H9 (cell line): ENCODE data around the gene FLT3LG. TPM values are rescaled to one million over a fixed set of nuclear protein-coding genes. Genes with fewer than 3 reads are reported as not detected.

Experiments used
- DNase-seq: peaks from one replicate; pipeline ENCODE4 v3.0.0-alpha.2; 2017
- H2AFZ ChIP-seq: one replicate; pipeline ENCODE4 v1.6.1; 2013; ENCODE audit warnings: mild to moderate bottlenecking, low read length, control low read depth, moderate library complexity
- H2AK5ac ChIP-seq: 2 replicates; pipeline ENCODE4 v1.6.1; 2013; ENCODE audit warnings: low read length, control low read depth, mixed read lengths; ENCODE audit not compliant: insufficient read length
- H2BK120ac ChIP-seq: one replicate; pipeline ENCODE4 v1.6.1; 2013; ENCODE audit warnings: low read depth, mild to moderate bottlenecking, low read length, control low read depth, inconsistent platforms; ENCODE audit not compliant: poor library complexity, severe bottlenecking
- H2BK12ac ChIP-seq: 2 replicates; pipeline ENCODE4 v1.6.1; 2013; ENCODE audit warnings: low read length, control low read depth, mixed read lengths, low read depth; ENCODE audit not compliant: insufficient read length
- H2BK15ac ChIP-seq: 2 replicates; pipeline ENCODE4 v1.6.1; 2013; ENCODE audit warnings: low read depth, low read length, control low read depth
- H2BK20ac ChIP-seq: one replicate; pipeline ENCODE4 v1.6.1; 2013; ENCODE audit warnings: low read depth, mild to moderate bottlenecking, low read length, control low read depth, inconsistent platforms; ENCODE audit not compliant: poor library complexity, severe bottlenecking
- H2BK5ac ChIP-seq: 2 replicates; pipeline ENCODE4 v1.6.1; 2013; ENCODE audit warnings: low read length, control low read depth, mixed read lengths; ENCODE audit not compliant: insufficient read length
- H3K14ac ChIP-seq: 2 replicates; pipeline ENCODE4 v1.6.1; 2013; ENCODE audit warnings: low read length, control low read depth; ENCODE audit not compliant: insufficient read depth
- H3K18ac ChIP-seq: 2 replicates; pipeline ENCODE4 v1.6.1; 2013; ENCODE audit warnings: low read depth, mild to moderate bottlenecking, mixed read lengths, low read length, control low read depth; ENCODE audit not compliant: insufficient read length
- H3K23ac ChIP-seq: 2 replicates; pipeline ENCODE4 v1.6.1; 2013; ENCODE audit warnings: low read length, control low read depth, mixed read lengths, low read depth; ENCODE audit not compliant: insufficient read length
- H3K23me2 ChIP-seq: 2 replicates; pipeline ENCODE4 v1.6.1; 2013; ENCODE audit warnings: low read depth, mild to moderate bottlenecking, mixed read lengths, low read length, control low read depth; ENCODE audit not compliant: insufficient read length, poor library complexity, severe bottlenecking
- H3K27ac ChIP-seq: 2 replicates; pipeline ENCODE4 v1.5.1; 2013; ENCODE audit warnings: low read length, control low read depth, mixed read lengths, low read depth; ENCODE audit not compliant: insufficient read length
- H3K27me3 ChIP-seq: 2 replicates; pipeline ENCODE4 v1.6.1; 2013; ENCODE audit warnings: low read length, control low read depth, inconsistent platforms; ENCODE audit not compliant: insufficient read depth
- H3K4ac ChIP-seq: 2 replicates; pipeline ENCODE4 v1.6.1; 2013; ENCODE audit warnings: low read depth, mild to moderate bottlenecking, control low read depth, inconsistent platforms, low read length, moderate library complexity
- H3K4me1 ChIP-seq: 2 replicates; pipeline ENCODE4 v1.6.1; 2013; ENCODE audit warnings: low read length, control low read depth, inconsistent platforms; ENCODE audit not compliant: insufficient read depth
- H3K4me2 ChIP-seq: 2 replicates; pipeline ENCODE4 v1.6.1; 2013; ENCODE audit warnings: low read length, control low read depth, mixed read lengths; ENCODE audit not compliant: insufficient read length, insufficient read depth
- H3K56ac ChIP-seq: 2 replicates; pipeline ENCODE4 v1.6.1; 2013; ENCODE audit warnings: low read depth, mild to moderate bottlenecking, mixed read lengths, low read length, control low read depth; ENCODE audit not compliant: insufficient read length
- H3K79me1 ChIP-seq: 2 replicates; pipeline ENCODE4 v1.6.1; 2013; ENCODE audit warnings: low read depth, mild to moderate bottlenecking, moderate library complexity, low read length, control low read depth, inconsistent platforms; ENCODE audit not compliant: insufficient read depth, poor library complexity, severe bottlenecking
- H3K79me2 ChIP-seq: 2 replicates; pipeline ENCODE4 v1.6.1; 2013; ENCODE audit warnings: low read length, control low read depth, inconsistent platforms; ENCODE audit not compliant: insufficient read depth
- H3K9ac ChIP-seq: 2 replicates; pipeline ENCODE4 v1.6.1; 2013; ENCODE audit warnings: low read length, control low read depth, mixed read lengths; ENCODE audit not compliant: insufficient read length; ENCODE audit errors: extremely low read depth
- H3K9me3 ChIP-seq: one replicate; pipeline ENCODE4 v1.6.1; 2013; ENCODE audit warnings: low read depth, low read length, inconsistent platforms; ENCODE audit not compliant: control insufficient read depth
- H3T11ph ChIP-seq: one replicate; pipeline ENCODE4 v1.6.1; 2013; ENCODE audit warnings: mild to moderate bottlenecking, low read length, control low read depth, inconsistent platforms
- H4K20me1 ChIP-seq: one replicate; pipeline ENCODE4 v1.6.1; 2013; ENCODE audit not compliant: control insufficient read depth, insufficient read length, insufficient read depth
- H4K5ac ChIP-seq: 2 replicates; pipeline ENCODE4 v1.6.1; 2013; ENCODE audit warnings: low read depth, mild to moderate bottlenecking, mixed read lengths, low read length, control low read depth; ENCODE audit not compliant: insufficient read length
- H4K8ac ChIP-seq: replicated peaks from 2 replicates; pipeline ENCODE4 v1.6.1; 2013; ENCODE audit warnings: low read length, control low read depth, mixed read lengths, low read depth; ENCODE audit not compliant: insufficient read length
- H4K91ac ChIP-seq: 2 replicates; pipeline ENCODE4 v1.6.1; 2013; ENCODE audit warnings: low read depth, mild to moderate bottlenecking, moderate library complexity, mixed read lengths, low read length, control low read depth; ENCODE audit not compliant: insufficient read length
- H3K27ac Mint-ChIP-seq, 3 experiments: 2 replicates in 2 of 3; 3 replicates in 1 of 3; pipeline ENCODE4 v1.8.0; 2020 to 2021; ENCODE audit warnings: mixed read lengths in 3 of 3, mild to moderate bottlenecking in 1 of 3, moderate library complexity in 1 of 3
- H3K27me3 Mint-ChIP-seq: 2 replicates; pipeline ENCODE4 v1.8.0; 2021; ENCODE audit warnings: low read depth, mild to moderate bottlenecking, moderate library complexity, mixed read lengths
- H3K36me3 Mint-ChIP-seq, 3 experiments: 2 replicates in 2 of 3; 3 replicates in 1 of 3; pipeline ENCODE4 v1.8.0; 2020 to 2021; ENCODE audit warnings: low read depth in 3 of 3, mixed read lengths in 3 of 3; ENCODE audit not compliant: insufficient read depth in 1 of 3
- H3K4me1 Mint-ChIP-seq, 2 experiments: 2 replicates each; pipeline ENCODE4 v1.8.0; 2020; ENCODE audit warnings: mixed read lengths in 2 of 2
- H3K4me3 Mint-ChIP-seq, 2 experiments: 2 replicates in 1 of 2; 3 replicates in 1 of 2; pipeline ENCODE4 v1.8.0; 2020 to 2021; ENCODE audit warnings: mild to moderate bottlenecking in 2 of 2, mixed read lengths in 2 of 2, moderate library complexity in 1 of 2
- H3K9me3 Mint-ChIP-seq, 2 experiments: 2 replicates in 1 of 2; 3 replicates in 1 of 2; pipeline ENCODE4 v1.8.0; 2020; ENCODE audit warnings: mild to moderate bottlenecking in 2 of 2, mixed read lengths in 2 of 2, moderate library complexity in 1 of 2
- WGBS: extraction: QIAGEN DNeasy Blood & Tissue Kit; methylation state at CpG from one replicate; pipeline ENCODE4 v1.1.7; 2013; ENCODE audit warnings: missing lambda C conversion rate, low lambda C conversion rate, mixed read lengths; ENCODE audit not compliant: insufficient read length; ENCODE audit errors: extremely low coverage; 5-methylcytosine and 5-hydroxymethylcytosine counted together
- total RNA-seq: library from RNA; stranded (reverse); gene quantifications from 2 replicates; pipeline ENCODE4 v1.2.1, GENCODE V29; 2021
- TF ChIP-seq, protein P1 (sequence below): fragments of 200-600 bp; sonication (generic); conservative IDR thresholded peaks from 3 replicates; pipeline ENCODE4 v1.8.0; 2021; ENCODE audit warnings: antibody characterized with exemption, mild to moderate bottlenecking

The FLT3LG gene
- total RNA-seq, 1 experiment from 2014 or later: 2.1 TPM

DNA sequence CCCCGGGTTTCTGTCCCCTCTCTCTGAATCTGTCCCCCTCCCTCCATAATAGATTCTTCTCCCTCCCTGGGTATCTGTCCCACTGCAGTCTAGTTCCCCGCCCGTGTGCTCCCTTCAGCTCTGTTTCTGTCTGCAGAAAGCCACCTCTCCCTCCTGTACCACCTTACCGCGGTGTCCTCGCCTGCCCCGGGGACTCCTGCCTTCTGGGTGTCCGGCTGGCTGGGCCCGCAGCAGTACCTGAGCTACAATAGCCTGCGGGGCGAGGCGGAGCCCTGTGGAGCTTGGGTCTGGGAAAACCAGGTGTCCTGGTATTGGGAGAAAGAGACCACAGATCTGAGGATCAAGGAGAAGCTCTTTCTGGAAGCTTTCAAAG, 39.7 kb downstream of the FLT3LG start:
- Mint-ChIP-seq H3K27me3 (no peaks in the 10 kb centered on the region; the same call in 1 of the 2 replicates), H3K4me3 (peak overlapping the region; percentile 73 to 91), H3K4me1 (peaks cover 18 to 26% of the 10 kb centered on the region in 2 experiments), H3K9me3 (no peaks in the 10 kb centered on the region; a peak in 1 of 5 replicates), H3K36me3 (peaks cover 6 to 21% (median 13%) of the 10 kb centered on the region in 3 experiments; a peak in 6 of 7 replicates), H3K27ac (peak overlapping the region; percentile 73 to 89 (median 78); a peak in 5 of 7 replicates)
- no peak overlapping the region for H3K9ac ChIP-seq
- no peaks in the 10 kb centered on the region; the same call in 1 of the 2 replicates for H3K79me2 ChIP-seq
- TF ChIP-seq, protein P1, sequence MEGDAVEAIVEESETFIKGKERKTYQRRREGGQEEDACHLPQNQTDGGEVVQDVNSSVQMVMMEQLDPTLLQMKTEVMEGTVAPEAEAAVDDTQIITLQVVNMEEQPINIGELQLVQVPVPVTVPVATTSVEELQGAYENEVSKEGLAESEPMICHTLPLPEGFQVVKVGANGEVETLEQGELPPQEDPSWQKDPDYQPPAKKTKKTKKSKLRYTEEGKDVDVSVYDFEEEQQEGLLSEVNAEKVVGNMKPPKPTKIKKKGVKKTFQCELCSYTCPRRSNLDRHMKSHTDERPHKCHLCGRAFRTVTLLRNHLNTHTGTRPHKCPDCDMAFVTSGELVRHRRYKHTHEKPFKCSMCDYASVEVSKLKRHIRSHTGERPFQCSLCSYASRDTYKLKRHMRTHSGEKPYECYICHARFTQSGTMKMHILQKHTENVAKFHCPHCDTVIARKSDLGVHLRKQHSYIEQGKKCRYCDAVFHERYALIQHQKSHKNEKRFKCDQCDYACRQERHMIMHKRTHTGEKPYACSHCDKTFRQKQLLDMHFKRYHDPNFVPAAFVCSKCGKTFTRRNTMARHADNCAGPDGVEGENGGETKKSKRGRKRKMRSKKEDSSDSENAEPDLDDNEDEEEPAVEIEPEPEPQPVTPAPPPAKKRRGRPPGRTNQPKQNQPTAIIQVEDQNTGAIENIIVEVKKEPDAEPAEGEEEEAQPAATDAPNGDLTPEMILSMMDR: no peak
- H3K18ac ChIP-seq: no peak overlapping the region
- H3K27me3 ChIP-seq: no peaks in the 10 kb centered on the region
- no peak overlapping the region for H2BK5ac ChIP-seq
- H3K4me2 ChIP-seq: peak overlapping the region; percentile 51
- peaks cover 15% of the 10 kb centered on the region for H3K23me2 ChIP-seq
- no peak overlapping the region for H3T11ph ChIP-seq
- H3K79me1 ChIP-seq: no peaks in the 10 kb centered on the region
- no peak overlapping the region for H2BK12ac ChIP-seq
- no peak overlapping the region for H4K5ac ChIP-seq
- no peak overlapping the region for H3K56ac ChIP-seq
- no peak overlapping the region for H4K91ac ChIP-seq
- no peak overlapping the region for H2AK5ac ChIP-seq
- H3K9me3 ChIP-seq: no peaks in the 10 kb centered on the region
- no peak overlapping the region; the same call in 1 of the 2 replicates for H3K14ac ChIP-seq
- H3K27ac ChIP-seq: no peak overlapping the region
- DNase-seq: no peak
- H4K20me1 ChIP-seq: no peaks in the 10 kb centered on the region
- no peak overlapping the region for H2BK15ac ChIP-seq
- no peak overlapping the region for H2BK120ac ChIP-seq
- no peak overlapping the region for H2AFZ ChIP-seq
- no CpG with 5 or more reads among the region's 12 CpGs for WGBS
- H2BK20ac ChIP-seq: no peak overlapping the region
- no peaks in the 10 kb centered on the region for H3K4me1 ChIP-seq
- H3K4ac ChIP-seq: no peak overlapping the region
- H3K23ac ChIP-seq: no peak overlapping the region
- H4K8ac ChIP-seq: no peak overlapping the region
